Dermis lymphatic vessel endothelial cell (primary cell): ENCODE data around the gene WNT3A. TPM values are rescaled to one million over a fixed set of nuclear protein-coding genes. Genes with fewer than 3 reads are reported as not detected.

Experiments used
- total RNA-seq: library from RNA; depleted of rRNA; stranded (reverse); fragments of >200 nt; gene quantifications from 2 replicates; pipeline ENCODE4 v1.2.1, GENCODE V29; 2014

The WNT3A gene, protein sequence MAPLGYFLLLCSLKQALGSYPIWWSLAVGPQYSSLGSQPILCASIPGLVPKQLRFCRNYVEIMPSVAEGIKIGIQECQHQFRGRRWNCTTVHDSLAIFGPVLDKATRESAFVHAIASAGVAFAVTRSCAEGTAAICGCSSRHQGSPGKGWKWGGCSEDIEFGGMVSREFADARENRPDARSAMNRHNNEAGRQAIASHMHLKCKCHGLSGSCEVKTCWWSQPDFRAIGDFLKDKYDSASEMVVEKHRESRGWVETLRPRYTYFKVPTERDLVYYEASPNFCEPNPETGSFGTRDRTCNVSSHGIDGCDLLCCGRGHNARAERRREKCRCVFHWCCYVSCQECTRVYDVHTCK
- total RNA-seq: not detected in 2 replicates

DNA sequence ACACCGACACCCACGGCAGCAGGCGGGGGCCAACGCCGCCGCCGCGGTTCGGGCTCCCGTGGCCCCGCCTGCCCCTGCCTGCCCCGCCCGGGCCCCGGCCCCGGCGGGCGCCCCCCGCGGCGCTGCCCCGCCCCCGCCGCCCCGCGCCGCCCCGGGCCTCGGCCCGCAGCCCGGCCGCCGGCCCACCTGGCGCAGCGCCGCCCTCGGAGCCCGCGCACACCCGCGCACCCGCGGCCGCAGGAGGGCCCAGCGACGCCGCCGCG lies at the start of gene WNT3A:
WNT3A (plus strand) TSS at position 213 of the 263 bp plus-strand sequence. CDS start 131 bp downstream, outside the sequence.

DNA sequence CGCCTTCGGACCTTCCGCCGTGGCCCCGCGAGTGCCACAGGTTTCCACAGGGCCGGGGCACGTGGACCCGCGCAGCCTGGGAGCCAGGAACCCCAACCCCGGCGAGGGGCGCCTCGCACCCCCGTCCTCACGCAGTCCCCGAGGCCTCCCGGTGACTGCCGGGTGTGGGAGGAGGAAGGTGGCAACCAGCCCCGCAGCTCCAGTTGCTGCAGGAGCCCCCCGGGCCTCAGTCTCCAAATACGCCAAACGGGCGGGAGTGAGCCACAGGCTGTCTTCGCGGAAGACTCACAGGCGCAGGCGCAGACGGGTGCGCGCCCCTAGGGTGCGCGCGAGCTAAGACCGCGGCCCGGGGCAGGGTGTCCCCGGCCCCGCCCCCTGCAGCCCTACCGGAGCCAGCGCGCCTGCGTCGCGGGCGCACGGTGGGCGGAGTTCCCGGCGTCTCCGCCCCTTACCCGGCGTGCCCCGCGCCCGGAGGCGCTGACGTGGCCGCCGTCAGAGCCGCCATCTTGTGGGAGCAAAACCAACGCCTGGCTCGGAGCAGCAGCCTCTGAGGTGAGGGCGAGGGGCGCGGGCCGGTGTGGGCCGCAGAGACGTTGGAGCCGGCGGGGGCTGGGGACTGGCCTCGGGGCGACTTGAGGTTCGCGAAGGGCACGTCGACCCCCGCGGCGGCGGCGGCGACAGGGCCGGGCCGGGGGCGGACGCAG lies 75.6 kb downstream of the WNT3A start, which contains the start of gene ARF1:
ARF1 (plus strand) TSS at position 495 of the 704 bp plus-strand sequence. CDS start 14,407 bp downstream, outside the sequence.

DNA sequence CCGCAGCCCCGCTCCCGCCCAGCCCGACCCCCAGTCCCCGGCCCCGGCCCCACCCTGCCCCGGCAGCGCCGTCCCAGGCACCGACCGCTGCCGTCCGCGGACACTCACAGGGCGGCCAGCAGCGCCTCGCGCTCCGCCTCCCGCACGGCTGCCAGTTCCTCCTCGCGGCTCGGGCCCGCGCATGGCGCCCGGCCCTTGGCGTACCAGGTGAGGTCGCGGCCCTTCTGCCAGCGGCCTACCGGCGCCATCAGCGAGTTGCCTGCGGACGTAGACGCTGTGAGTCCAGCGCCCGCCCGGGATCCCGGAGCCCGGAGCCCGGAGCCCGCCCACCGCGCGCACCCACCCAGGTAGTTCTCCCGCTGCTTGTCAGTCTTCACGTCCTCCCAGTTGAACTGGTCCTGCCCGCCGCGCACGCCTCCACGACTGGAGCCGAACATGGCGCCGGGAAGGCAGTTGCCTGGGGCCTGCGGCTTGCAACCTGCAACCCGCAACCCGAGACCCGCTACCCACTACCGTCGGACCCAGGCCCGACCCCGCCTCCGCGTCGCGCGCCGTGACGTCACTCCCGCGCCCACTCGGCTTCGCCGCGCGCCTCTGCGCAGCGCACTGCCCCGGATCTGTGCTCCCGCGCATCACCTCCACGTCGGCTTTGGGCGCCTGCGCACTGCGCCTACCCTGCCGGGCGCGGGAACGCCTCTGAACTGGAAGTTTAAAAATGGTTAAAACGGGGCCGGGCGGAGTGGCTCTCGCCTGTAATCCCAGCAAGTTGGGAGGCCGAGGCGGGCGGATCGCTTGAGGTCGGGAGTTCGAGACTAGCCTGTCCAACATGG lies 96.2 kb downstream of the WNT3A start, which contains the start of gene C1orf35:
C1orf35 (minus strand) TSS at position 535 of the 830 bp plus-strand sequence; CDS start at position 437, 98 bp downstream.

DNA sequence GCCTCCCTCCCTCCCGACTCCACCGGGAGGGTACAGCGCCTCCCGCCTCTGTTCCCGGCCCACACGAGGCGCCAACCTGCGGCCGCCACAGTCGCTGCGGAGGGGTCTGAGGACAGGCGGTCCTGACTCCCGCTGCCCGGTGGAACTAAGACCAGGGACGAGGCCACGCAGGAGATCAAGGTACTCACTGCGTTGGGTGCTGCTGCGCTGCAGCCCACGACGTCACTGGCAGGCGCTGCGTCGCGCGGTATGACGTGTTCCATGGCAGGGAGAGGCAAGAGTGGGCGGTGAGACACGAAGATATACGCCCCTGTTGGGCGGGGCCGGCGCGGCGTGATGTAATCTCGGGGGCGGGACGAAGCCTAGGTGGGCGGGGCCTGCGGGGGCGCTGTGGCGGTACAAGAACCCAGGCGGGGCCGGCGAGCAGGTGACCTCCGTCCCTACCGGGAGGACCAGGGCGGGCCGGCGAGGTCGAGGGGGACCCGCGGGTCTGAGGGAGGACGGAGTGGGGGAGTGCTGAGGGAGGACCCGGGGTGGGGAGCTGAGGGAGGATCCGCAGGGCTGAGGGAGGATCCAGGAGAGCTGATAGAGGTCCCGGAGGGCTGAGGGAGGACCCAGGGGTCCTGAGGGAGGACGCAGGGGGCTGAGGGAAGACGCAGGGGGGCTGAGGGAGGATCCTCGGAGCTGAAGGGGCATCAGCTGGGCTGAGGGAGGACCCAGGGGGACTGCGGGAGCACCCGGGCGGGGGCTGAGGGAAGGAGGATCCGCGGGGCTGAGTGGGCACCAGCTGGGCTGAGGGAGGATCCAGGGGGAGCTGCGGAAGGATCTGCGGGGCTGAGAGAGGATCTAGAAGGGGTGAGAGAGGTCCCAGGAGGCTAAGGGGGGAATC lies 102.5 kb downstream of the WNT3A start, which contains the start of gene MRPL55:
MRPL55 (minus strand) TSS at position 227 of the 889 bp plus-strand sequence. CDS start 1,039 bp downstream, outside the sequence.

Other genes starting within 250 kb of the WNT3A start
- gene PRSS38, start 191.3 kb upstream of the WNT3A start, total RNA-seq: not detected in 2 replicates
- gene WNT9A, start 59.1 kb upstream of the WNT3A start, total RNA-seq: 0.26 and 0.33 TPM in 2 replicates
- gene ARF1, start 75.7 kb downstream of the WNT3A start, total RNA-seq: 214 and 245 TPM in 2 replicates
- gene C1orf35, start 96.3 kb downstream of the WNT3A start, total RNA-seq: 5.2 and 7.4 TPM in 2 replicates
- 29.2 and 32.7 TPM in 2 replicates for gene MRPL55, start 102.3 kb downstream of the WNT3A start, total RNA-seq
- 604 and 675 TPM in 2 replicates for gene GUK1, start 133.3 kb downstream of the WNT3A start, total RNA-seq
- gene GJC2, start 142.9 kb downstream of the WNT3A start, total RNA-seq: 6.5 and 14.3 TPM in 2 replicates
- gene IBA57, start 158.8 kb downstream of the WNT3A start, total RNA-seq: 6.5 and 8.3 TPM in 2 replicates
- gene OBSCN, start 201.0 kb downstream of the WNT3A start, total RNA-seq: 4.1 and 8.9 TPM in 2 replicates